Liver (tissue), 3 donors: ENCODE results near the gene ALAS1.

Source experiments
- JUND ChIP-seq, 2 donors: IDR thresholded peaks; 2 replicates each; pipeline ENCODE4 v1.6.1; 2016; ENCODE audit warnings: antibody characterized with exemption in 2 of 2
- RAD21 ChIP-seq, 2 donors: IDR thresholded peaks; 2 replicates each; pipeline ENCODE4 v1.6.1; 2016; ENCODE audit warnings: antibody characterized with exemption in 2 of 2, mild to moderate bottlenecking in 2 of 2
- YY1 ChIP-seq: IDR thresholded peaks from 2 replicates; pipeline ENCODE4 v1.6.1; 2016; ENCODE audit warnings: antibody characterized with exemption, mild to moderate bottlenecking
- TF ChIP-seq, protein P1 (sequence below): fragments of 150-350 bp; IDR thresholded peaks from 2 replicates; pipeline ENCODE4 v1.5.1; 2017; ENCODE audit warnings: improper control_type of control experiment, low read depth, low read length; ENCODE audit not compliant: missing input control
- TF ChIP-seq, protein P2 (sequence below): IDR thresholded peaks from 2 replicates; pipeline ENCODE4 v1.6.1; 2016; ENCODE audit warnings: antibody characterized with exemption, mild to moderate bottlenecking
- donor health status: healthy.
- donor health status: healthy.

DNA sequence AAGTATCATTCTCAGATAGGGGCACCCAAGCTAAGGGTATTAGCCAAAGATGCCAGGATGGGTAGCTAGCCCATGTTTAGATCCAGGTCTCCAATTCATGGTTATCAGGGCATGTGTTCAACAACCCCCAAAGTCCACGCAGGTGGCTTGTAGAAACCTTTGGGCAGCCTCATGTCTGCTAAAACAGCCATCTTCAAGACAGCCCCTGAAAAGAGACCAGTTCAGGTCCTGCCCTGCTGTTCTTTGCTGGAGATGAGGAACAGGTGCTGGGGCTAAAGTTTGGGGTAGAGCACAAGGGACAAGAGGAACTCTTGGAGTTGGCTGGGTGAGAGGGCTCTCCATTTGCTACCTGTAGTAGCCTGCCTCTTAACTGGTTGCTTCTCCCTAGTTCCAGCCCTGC, 52.2 kb downstream of the ALAS1 start:
- TF ChIP-seq, protein P1, sequence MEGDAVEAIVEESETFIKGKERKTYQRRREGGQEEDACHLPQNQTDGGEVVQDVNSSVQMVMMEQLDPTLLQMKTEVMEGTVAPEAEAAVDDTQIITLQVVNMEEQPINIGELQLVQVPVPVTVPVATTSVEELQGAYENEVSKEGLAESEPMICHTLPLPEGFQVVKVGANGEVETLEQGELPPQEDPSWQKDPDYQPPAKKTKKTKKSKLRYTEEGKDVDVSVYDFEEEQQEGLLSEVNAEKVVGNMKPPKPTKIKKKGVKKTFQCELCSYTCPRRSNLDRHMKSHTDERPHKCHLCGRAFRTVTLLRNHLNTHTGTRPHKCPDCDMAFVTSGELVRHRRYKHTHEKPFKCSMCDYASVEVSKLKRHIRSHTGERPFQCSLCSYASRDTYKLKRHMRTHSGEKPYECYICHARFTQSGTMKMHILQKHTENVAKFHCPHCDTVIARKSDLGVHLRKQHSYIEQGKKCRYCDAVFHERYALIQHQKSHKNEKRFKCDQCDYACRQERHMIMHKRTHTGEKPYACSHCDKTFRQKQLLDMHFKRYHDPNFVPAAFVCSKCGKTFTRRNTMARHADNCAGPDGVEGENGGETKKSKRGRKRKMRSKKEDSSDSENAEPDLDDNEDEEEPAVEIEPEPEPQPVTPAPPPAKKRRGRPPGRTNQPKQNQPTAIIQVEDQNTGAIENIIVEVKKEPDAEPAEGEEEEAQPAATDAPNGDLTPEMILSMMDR = no peak
- TF ChIP-seq JUND (IDR thresholded peaks at IDR 0.05) (no peak), RAD21 (IDR thresholded peaks at IDR 0.05) (no peak), YY1 (no peak)
- TF ChIP-seq, protein P2, sequence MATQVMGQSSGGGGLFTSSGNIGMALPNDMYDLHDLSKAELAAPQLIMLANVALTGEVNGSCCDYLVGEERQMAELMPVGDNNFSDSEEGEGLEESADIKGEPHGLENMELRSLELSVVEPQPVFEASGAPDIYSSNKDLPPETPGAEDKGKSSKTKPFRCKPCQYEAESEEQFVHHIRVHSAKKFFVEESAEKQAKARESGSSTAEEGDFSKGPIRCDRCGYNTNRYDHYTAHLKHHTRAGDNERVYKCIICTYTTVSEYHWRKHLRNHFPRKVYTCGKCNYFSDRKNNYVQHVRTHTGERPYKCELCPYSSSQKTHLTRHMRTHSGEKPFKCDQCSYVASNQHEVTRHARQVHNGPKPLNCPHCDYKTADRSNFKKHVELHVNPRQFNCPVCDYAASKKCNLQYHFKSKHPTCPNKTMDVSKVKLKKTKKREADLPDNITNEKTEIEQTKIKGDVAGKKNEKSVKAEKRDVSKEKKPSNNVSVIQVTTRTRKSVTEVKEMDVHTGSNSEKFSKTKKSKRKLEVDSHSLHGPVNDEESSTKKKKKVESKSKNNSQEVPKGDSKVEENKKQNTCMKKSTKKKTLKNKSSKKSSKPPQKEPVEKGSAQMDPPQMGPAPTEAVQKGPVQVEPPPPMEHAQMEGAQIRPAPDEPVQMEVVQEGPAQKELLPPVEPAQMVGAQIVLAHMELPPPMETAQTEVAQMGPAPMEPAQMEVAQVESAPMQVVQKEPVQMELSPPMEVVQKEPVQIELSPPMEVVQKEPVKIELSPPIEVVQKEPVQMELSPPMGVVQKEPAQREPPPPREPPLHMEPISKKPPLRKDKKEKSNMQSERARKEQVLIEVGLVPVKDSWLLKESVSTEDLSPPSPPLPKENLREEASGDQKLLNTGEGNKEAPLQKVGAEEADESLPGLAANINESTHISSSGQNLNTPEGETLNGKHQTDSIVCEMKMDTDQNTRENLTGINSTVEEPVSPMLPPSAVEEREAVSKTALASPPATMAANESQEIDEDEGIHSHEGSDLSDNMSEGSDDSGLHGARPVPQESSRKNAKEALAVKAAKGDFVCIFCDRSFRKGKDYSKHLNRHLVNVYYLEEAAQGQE = no peak
